Stimulated activated naive B cell treated with anti-CD40 and anti-IgM and Interleukin-4, amounts not matched to agents 10 μg/mL and 1 μg/mL and 100 μg/mL, for 72 hours (primary cell): ENCODE results near the gene FOXP2.
"Not testable (repeated sequence)": the region's sequence is repeated elsewhere in the genome, so short reads cannot be mapped to it uniquely, and the experiment has no call there.

Experiments
- ATAC-seq, 2 donors: fragments of 150-1000 bp; cut with Tn5 transposase; replicated peaks; 2 replicates each; pipeline ENCODE4 v1.10.0; 2021; ENCODE audit warnings: moderate library complexity in 1 of 2
- DNase-seq: peaks from one replicate; pipeline ENCODE4 v3.0.0; 2021
- H3K27ac Mint-ChIP-seq: one replicate; pipeline ENCODE4 v1.8.0; 2022; ENCODE audit warnings: mild to moderate bottlenecking, mixed read lengths
- H3K27me3 Mint-ChIP-seq, 2 donors: one replicate each; pipeline ENCODE4 v1.8.0; 2022; ENCODE audit warnings: mixed read lengths in 2 of 2
- H3K36me3 Mint-ChIP-seq, 2 donors: one replicate each; pipeline ENCODE4 v1.8.0; 2022; ENCODE audit warnings: mixed read lengths in 2 of 2, mild to moderate bottlenecking in 1 of 2
- H3K4me1 Mint-ChIP-seq, 2 donors: one replicate each; pipeline ENCODE4 v1.8.0; 2022; ENCODE audit warnings: mixed read lengths in 2 of 2, mild to moderate bottlenecking in 1 of 2
- H3K4me3 Mint-ChIP-seq, 2 donors: one replicate each; pipeline ENCODE4 v1.8.0; 2022; ENCODE audit warnings: mild to moderate bottlenecking in 2 of 2, mixed read lengths in 2 of 2, moderate library complexity in 1 of 2
- H3K9me3 Mint-ChIP-seq, 2 donors: one replicate each; pipeline ENCODE4 v1.8.0; 2022; ENCODE audit warnings: mixed read lengths in 2 of 2, mild to moderate bottlenecking in 1 of 2

The FOXP2 gene

DNA sequence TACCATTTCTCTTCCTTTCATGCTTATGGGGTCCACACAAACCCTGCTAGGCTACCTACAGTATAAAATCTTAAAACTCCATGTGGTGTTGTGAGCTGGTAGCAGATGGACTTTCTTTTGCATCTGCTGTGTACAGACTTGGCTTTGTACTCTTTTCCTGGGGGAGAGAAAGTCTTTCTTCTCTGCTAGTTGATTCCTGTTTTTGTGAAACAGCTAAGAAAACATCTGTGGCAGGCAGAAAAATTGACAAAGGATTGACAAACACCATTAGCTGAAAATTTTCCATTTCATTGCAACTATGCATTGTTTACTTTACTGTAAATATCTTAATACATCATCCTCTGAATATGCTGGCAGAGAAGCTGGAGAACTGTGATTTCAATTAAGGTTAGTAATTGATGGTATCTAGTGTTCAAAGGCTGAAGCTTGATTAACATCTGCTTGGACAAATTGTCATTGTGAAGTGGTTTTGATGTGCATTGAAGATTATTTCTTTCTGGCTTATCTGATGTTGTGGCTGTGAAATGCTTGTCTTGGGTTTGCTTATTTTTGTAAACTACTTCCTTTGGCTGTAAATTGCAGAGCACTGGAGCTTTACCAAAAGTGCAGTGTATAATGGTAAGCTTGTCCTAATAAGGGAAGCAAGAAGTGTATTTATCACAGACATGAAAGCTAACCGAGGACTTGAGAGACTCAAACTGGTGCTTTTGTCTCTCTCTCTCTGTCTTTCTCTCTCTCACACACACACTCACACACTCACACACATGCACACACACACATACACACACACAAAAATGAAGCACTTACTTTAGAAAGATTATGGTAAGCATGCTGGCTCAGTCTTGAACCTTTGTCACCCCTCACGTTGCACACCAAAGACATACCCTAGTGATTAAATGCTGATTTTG lies at the start of gene FOXP2:
Gene FOXP2, plus strand, starts transcription at position 660 of the 908 bp plus-strand sequence. CDS start 11,697 bp downstream, outside the sequence.
- Mint-ChIP-seq H3K4me1 (no peaks in the 10 kb centered on the region), H3K27me3 (no peaks in the 10 kb centered on the region), H3K4me3 (no peak within 1 kb of the TSS), H3K36me3 (no peaks in the 10 kb centered on the region), H3K27ac (no peak within 1 kb of the TSS), H3K9me3 (no peaks in the 10 kb centered on the region)
- no peak for DNase-seq
- ATAC-seq, result no peak

DNA sequence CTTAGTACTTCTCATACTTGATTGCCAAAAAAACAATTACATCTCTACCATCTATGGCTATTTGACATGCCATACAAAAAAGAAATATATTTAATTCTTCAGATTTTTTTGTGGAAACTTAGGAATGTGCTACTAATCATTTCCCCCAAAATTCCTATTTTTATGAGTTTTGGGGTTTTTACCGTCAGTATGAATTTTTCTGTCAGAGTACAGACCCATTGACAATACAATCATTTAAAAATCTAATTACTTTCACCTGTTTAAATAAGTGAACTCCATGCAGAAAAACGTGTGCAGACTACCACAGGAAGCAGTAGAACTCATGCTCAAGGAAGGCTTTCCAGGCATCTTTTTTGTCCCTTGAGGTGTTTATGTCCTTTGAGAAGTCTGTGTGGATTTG lies 48.8 kb upstream of the FOXP2 start:
- DNase-seq (no peak), ATAC-seq (no peak)
- Mint-ChIP-seq H3K36me3 (no peaks in the 10 kb centered on the region), H3K4me3 (no peak overlapping the region), H3K27ac (no peak overlapping the region), H3K9me3 (no peaks in the 10 kb centered on the region), H3K27me3 (no peaks in the 10 kb centered on the region), H3K4me1 (no peaks in the 10 kb centered on the region)

DNA sequence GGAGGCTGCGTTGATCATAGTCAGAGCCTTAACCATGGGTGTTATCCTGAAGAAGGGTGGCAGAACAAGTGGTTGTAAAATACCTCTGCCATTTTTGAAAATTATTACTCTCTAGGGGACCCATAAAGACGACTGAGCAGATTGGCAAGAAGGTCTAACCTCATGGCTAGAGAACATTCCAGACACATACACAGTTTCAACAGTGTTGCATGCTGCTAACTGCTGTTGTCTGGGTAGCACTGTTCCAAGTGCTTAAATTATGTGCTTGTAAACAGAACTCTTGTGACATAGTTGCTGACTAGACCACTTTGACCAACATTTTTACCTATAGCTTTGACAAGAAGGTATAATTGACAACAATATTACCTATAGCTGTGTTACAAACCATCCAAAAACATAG lies 46.1 kb upstream of the FOXP2 start:
- ATAC-seq (no peak), DNase-seq (no peak)
- Mint-ChIP-seq H3K4me3 (no peak overlapping the region), H3K36me3 (no peaks in the 10 kb centered on the region), H3K4me1 (no peaks in the 10 kb centered on the region), H3K27me3 (no peaks in the 10 kb centered on the region), H3K27ac (no peak overlapping the region), H3K9me3 (no peaks in the 10 kb centered on the region)

DNA sequence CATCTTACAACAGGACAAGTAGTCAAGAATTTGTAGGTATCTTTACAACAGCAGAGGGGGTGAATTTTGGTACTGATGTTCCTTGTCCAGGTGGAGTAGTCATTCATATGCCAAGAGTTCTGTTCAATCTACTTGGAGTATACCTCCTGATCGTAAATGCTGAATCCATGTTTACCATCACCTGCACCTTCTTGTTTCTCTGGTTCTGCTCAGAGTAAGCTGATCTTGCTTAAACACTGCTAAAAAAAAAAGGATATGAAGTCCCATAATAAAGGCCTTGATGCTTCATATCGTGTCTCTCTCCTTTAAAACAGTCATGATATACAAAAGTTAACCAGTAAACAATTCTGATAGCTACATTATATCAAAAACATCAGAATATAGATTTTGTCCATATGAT lies 45.3 kb upstream of the FOXP2 start:
- Mint-ChIP-seq H3K4me1 (no peaks in the 10 kb centered on the region), H3K4me3 (no peak overlapping the region), H3K27ac (no peak overlapping the region), H3K27me3 (no peaks in the 10 kb centered on the region), H3K36me3 (no peaks in the 10 kb centered on the region), H3K9me3 (no peaks in the 10 kb centered on the region)
- no peak for ATAC-seq
- DNase-seq, result no peak

DNA sequence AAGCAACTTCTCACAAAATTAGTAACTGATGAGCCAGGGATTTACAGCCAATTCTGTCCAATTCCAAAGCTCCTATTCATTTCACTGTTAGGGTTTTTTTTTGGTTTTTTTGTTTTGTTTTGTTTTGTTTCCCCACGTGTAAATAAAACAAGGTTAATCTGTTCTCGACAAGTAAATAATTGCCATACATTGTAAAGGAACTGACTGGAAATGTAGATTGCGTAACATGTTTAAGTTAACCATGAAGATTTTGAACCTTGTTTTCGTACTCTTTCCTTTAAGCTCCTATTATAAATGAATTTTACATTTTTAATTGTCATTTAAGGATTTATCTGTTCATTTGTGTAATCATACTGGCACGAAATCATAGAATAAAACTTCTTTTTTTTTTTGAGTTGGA lies 42.0 kb upstream of the FOXP2 start:
- no peaks in the 10 kb centered on the region for H3K4me1 Mint-ChIP-seq
- no peak overlapping the region for H3K4me3 Mint-ChIP-seq
- no peaks in the 10 kb centered on the region for H3K36me3 Mint-ChIP-seq
- ATAC-seq (no peak), DNase-seq (no peak)
- H3K9me3 Mint-ChIP-seq, result no peaks in the 10 kb centered on the region
- no peak overlapping the region for H3K27ac Mint-ChIP-seq
- H3K27me3 Mint-ChIP-seq, result no peaks in the 10 kb centered on the region

GRCh38 chr7:114375907-114376306 lies 38.7 kb upstream of the FOXP2 start:
- ATAC-seq, result no peak
- peaks cover 4 to 6% of the 10 kb centered on the region in 2 donors for H3K9me3 Mint-ChIP-seq

DNA sequence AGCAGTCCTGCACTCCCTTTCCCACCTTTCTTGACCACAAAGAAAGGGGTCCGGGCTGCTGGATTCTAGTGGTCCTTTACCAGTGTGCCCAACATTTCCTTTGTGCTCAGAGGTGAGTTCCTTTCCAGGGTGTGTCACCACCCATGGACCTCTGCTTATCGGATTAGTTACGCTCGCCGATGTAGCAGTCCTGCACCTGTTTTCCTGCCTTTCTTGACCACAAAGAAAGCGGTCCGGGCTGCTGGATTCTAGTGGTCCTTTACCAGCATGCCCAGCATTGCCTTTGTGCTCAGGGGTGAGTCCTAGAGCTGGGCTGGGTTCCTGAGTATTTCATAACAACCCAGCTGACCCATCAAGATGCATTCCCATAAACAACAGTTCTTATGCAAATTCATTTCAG lies 30.7 kb upstream of the FOXP2 start:
- not testable (repeated sequence) for H3K9me3 Mint-ChIP-seq, DNase-seq, H3K27ac Mint-ChIP-seq, H3K4me1 Mint-ChIP-seq, H3K4me3 Mint-ChIP-seq, ATAC-seq, H3K27me3 Mint-ChIP-seq, H3K36me3 Mint-ChIP-seq

More at GRCh38 chr7:114375907-114376306, 38.7 kb upstream of the FOXP2 start:
- no peak overlapping the region for H3K27ac Mint-ChIP-seq
- H3K27me3 Mint-ChIP-seq, result no peaks in the 10 kb centered on the region
- H3K36me3 Mint-ChIP-seq, result no peaks in the 10 kb centered on the region
- no peak overlapping the region for H3K4me3 Mint-ChIP-seq
- no peak for DNase-seq
- no peaks in the 10 kb centered on the region for H3K4me1 Mint-ChIP-seq

GRCh38 chr7:114384346-114384745 lies 30.3 kb upstream of the FOXP2 start:
- H3K27ac Mint-ChIP-seq, H3K4me3 Mint-ChIP-seq, ATAC-seq, DNase-seq, H3K4me1 Mint-ChIP-seq, H3K27me3 Mint-ChIP-seq, H3K36me3 Mint-ChIP-seq, H3K9me3 Mint-ChIP-seq: not testable (repeated sequence)

DNA sequence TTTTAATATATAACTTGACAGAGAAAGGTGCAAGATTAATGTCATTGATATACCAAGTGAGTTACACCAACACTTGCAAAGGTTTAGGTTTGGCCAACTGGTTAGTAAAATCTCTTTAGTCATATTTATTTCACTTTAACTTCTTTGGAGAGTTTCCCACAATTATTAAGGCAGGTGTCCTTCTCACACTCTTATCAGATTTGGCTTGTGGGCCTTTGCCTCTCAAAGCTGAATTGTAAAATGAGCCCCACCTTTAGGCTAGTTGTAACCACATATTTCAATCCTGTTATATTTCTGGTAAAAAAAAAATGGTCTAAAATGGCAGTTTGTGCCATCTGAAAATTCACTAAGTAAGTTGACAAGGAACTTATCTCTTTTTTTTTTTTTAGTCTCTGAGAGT lies 26.6 kb upstream of the FOXP2 start:
- no peak for ATAC-seq
- H3K4me3 Mint-ChIP-seq, result no peak overlapping the region
- H3K9me3 Mint-ChIP-seq, result peaks cover 0 to 1% of the 10 kb centered on the region in 2 donors
- no peaks in the 10 kb centered on the region for H3K4me1 Mint-ChIP-seq
- no peaks in the 10 kb centered on the region for H3K27me3 Mint-ChIP-seq
- no peak for DNase-seq
- H3K27ac Mint-ChIP-seq, result no peak overlapping the region
- H3K36me3 Mint-ChIP-seq, result no peaks in the 10 kb centered on the region

- DNase-seq (no peak), ATAC-seq (no peak)
- no peaks in the 10 kb centered on the region for H3K36me3 Mint-ChIP-seq
- no peaks in the 10 kb centered on the region for H3K4me1 Mint-ChIP-seq
- H3K27me3 Mint-ChIP-seq, result no peaks in the 10 kb centered on the region
- no peak overlapping the region for H3K27ac Mint-ChIP-seq
- no peak overlapping the region for H3K4me3 Mint-ChIP-seq
- H3K9me3 Mint-ChIP-seq, result no peaks in the 10 kb centered on the region
Observed at GRCh38 chr7:114392686-114393085, 21.9 kb upstream of the FOXP2 start.

DNA sequence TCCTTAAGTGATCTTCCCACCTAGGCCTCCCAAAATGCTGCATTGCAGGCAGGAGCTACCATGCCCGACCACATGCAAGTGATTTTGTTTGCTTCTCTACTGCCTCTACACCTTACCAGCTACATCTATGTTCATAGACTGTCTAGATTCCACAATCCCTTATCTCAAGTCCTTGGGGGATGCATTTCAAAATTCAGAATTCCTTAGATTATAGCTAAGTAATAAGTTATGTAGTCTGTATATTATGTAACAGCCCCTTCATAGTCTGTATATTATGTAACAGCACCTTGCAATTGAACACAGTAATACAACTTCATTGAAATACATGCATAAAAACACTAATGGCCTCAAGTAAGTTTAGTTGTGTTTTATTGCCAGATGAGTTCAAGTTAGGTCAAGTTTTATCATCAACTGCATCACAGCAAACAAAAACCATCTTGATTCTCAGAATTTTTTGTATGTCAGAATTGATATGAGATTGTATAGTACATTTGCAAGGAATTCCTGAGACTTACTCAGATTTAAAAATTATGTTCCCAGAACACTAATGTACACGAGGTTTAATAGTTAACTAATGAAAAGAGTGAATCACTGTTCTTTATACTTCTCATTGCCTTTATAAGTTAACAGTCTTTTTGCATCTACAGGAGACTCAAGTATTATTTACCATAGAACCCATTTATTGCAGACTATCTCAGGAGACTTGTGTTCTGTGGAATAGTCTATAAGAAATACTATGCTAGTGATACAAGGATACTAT lies 11.6 kb upstream of the FOXP2 start:
- Mint-ChIP-seq H3K27me3 (no peaks in the 10 kb centered on the region), H3K4me1 (no peaks in the 10 kb centered on the region), H3K27ac (no peak overlapping the region), H3K9me3 (no peaks in the 10 kb centered on the region), H3K36me3 (no peaks in the 10 kb centered on the region), H3K4me3 (no peak overlapping the region)
- no peak for DNase-seq
- ATAC-seq, result no peak

DNA sequence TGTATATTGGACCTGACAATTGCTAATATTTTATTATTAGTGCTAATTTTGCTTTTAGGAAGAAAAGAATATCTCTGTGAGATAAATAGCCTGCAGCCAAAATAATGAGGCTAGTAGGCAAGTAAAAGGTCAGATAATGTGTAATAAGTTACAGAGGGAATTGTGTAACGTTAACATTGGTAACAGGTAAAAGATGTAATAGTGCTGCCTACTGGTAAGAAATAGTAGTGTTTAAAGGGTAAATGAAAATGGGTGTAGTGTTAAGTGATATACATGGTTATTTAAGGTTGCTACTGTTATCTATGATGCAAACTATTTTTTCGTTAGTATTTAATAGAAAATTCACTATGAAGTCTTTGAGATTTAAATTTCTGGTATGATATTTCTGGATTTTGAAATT lies 9.2 kb upstream of the FOXP2 start:
- H3K9me3 Mint-ChIP-seq, result no peaks in the 10 kb centered on the region
- DNase-seq (no peak), ATAC-seq (peak in 1 of 2 donors; percentile 33)
- no peak overlapping the region for H3K4me3 Mint-ChIP-seq
- no peak overlapping the region for H3K27ac Mint-ChIP-seq
- no peaks in the 10 kb centered on the region for H3K4me1 Mint-ChIP-seq
- no peaks in the 10 kb centered on the region for H3K36me3 Mint-ChIP-seq
- no peaks in the 10 kb centered on the region for H3K27me3 Mint-ChIP-seq

- no peak for DNase-seq
- ATAC-seq, result no peak
- H3K27me3 Mint-ChIP-seq, result no peaks in the 10 kb centered on the region
- H3K36me3 Mint-ChIP-seq, result no peaks in the 10 kb centered on the region
- H3K9me3 Mint-ChIP-seq, result no peaks in the 10 kb centered on the region
- H3K27ac Mint-ChIP-seq, result no peak overlapping the region
- no peak overlapping the region for H3K4me3 Mint-ChIP-seq
- no peaks in the 10 kb centered on the region for H3K4me1 Mint-ChIP-seq
Observed at GRCh38 chr7:114409750-114410149, 4.9 kb upstream of the FOXP2 start.

- H3K27ac Mint-ChIP-seq, result no peak overlapping the region
- no peaks in the 10 kb centered on the region for H3K27me3 Mint-ChIP-seq
- H3K4me3 Mint-ChIP-seq, result no peak overlapping the region
- no peaks in the 10 kb centered on the region for H3K4me1 Mint-ChIP-seq
- H3K36me3 Mint-ChIP-seq, result no peaks in the 10 kb centered on the region
- ATAC-seq (no peak), DNase-seq (no peak)
- H3K9me3 Mint-ChIP-seq, result no peaks in the 10 kb centered on the region
Observed at GRCh38 chr7:114412548-114412947, 2.1 kb upstream of the FOXP2 start.

GRCh38 chr7:114413761-114414155 lies 857 bp upstream of the FOXP2 start:
- Mint-ChIP-seq H3K36me3 (no peaks in the 10 kb centered on the region), H3K9me3 (no peaks in the 10 kb centered on the region), H3K27ac (no peak overlapping the region), H3K4me1 (no peaks in the 10 kb centered on the region), H3K27me3 (no peaks in the 10 kb centered on the region), H3K4me3 (no peak overlapping the region)
- ATAC-seq (no peak), DNase-seq (no peak)
